WTC11 (cell line): ENCODE results near the gene HOMER2. TPM values are rescaled to one million over a fixed set of nuclear protein-coding genes. Genes with fewer than 3 reads are reported as not detected.

ENCODE experiments used
- ATAC-seq: fragments of 200-7000 bp; cut with Tn5 transposase; 2 replicates; pipeline ENCODE4 v1.10.0; 2021; ENCODE audit warnings: mild to moderate bottlenecking, moderate library complexity
- CTCF ChIA-PET: fragments of 300-600 bp; sonication (Branson Sonifier 250); formaldehyde crosslinking; loops from one replicate; lab custom pipeline; 2021; ENCODE audit warnings: antibody characterized with exemption; lab: Charles Lee
- POLR2A ChIA-PET: fragments of 350-600 bp; sonication (Branson Sonifier 250); formaldehyde crosslinking; loops from one replicate; lab custom pipeline; 2021; ENCODE audit warnings: antibody characterized with exemption; lab: Charles Lee
- DNase-seq: peaks from one replicate; pipeline ENCODE4 v3.0.0; 2021; ENCODE audit warnings: low spot score
- H3K27ac Mint-ChIP-seq: 2 replicates; pipeline ENCODE4 v1.8.0; 2021; ENCODE audit warnings: mixed read lengths
- H3K27me3 Mint-ChIP-seq: 2 replicates; pipeline ENCODE4 v1.8.0; 2021; ENCODE audit warnings: low read depth, mild to moderate bottlenecking, moderate library complexity, mixed read lengths
- H3K36me3 Mint-ChIP-seq: 2 replicates; pipeline ENCODE4 v1.8.0; 2021; ENCODE audit warnings: mixed read lengths
- H3K4me1 Mint-ChIP-seq: 2 replicates; pipeline ENCODE4 v1.8.0; 2022; ENCODE audit warnings: mixed read lengths
- H3K4me3 Mint-ChIP-seq: 2 replicates; pipeline ENCODE4 v1.8.0; 2021; ENCODE audit warnings: mild to moderate bottlenecking, moderate library complexity, mixed read lengths
- H3K9me3 Mint-ChIP-seq: 2 replicates; pipeline ENCODE4 v1.8.0; 2021; ENCODE audit warnings: mixed read lengths
- ATF3 ChIP-seq: sonication (generic); formaldehyde crosslinking; conservative IDR thresholded peaks from 2 replicates; pipeline ENCODE4 v1.8.1; 2022; ENCODE audit warnings: mild to moderate bottlenecking, missing genetic modification reagents
- EMX1 ChIP-seq: fragments of 250-450 bp; sonication (Bioruptor Pico); IDR thresholded peaks from 2 replicates; pipeline ENCODE4 v1.8.0; 2021; ENCODE audit warnings: mild to moderate bottlenecking
- FOXJ3 ChIP-seq: sonication (generic); formaldehyde crosslinking; IDR thresholded peaks from 2 replicates; pipeline ENCODE4 v1.9.0; 2021; ENCODE audit warnings: missing genetic modification reagents, mild to moderate bottlenecking, borderline replicate concordance
- FOXP1 ChIP-seq: sonication (generic); formaldehyde crosslinking; IDR thresholded peaks from 2 replicates; pipeline ENCODE4 v1.8.0; 2022; ENCODE audit warnings: missing genetic modification reagents, mild to moderate bottlenecking, moderate library complexity, borderline replicate concordance
- GABPB1 ChIP-seq: sonication (generic); formaldehyde crosslinking; IDR thresholded peaks from 2 replicates; pipeline ENCODE4 v1.8.1; 2023; ENCODE audit warnings: mild to moderate bottlenecking, missing genetic modification reagents
- HMGA2 ChIP-seq: fragments of 250-450 bp; sonication (Bioruptor Pico); IDR thresholded peaks from 2 replicates; pipeline ENCODE4 v1.4.0; 2021; ENCODE audit warnings: mild to moderate bottlenecking, moderate library complexity
- NFE2L1 ChIP-seq: sonication (generic); formaldehyde crosslinking; IDR thresholded peaks from 2 replicates; pipeline ENCODE4 v1.8.1; 2023; ENCODE audit warnings: missing genetic modification reagents
- NR1H2 ChIP-seq: sonication (generic); formaldehyde crosslinking; IDR thresholded peaks from 2 replicates; pipeline ENCODE4 v1.9.0; 2021; ENCODE audit warnings: mild to moderate bottlenecking, moderate library complexity, missing genetic modification reagents
- RORB ChIP-seq: fragments of 250-450 bp; sonication (Bioruptor Pico); IDR thresholded peaks from 2 replicates; pipeline ENCODE4 v1.9.0; 2021; ENCODE audit warnings: mild to moderate bottlenecking
- SMAD4 ChIP-seq: sonication (generic); formaldehyde crosslinking; IDR thresholded peaks from 2 replicates; pipeline ENCODE4 v1.8.0; 2022; ENCODE audit warnings: mild to moderate bottlenecking, missing genetic modification reagents
- SOX15 ChIP-seq: fragments of 250-450 bp; sonication (Bioruptor Pico); IDR thresholded peaks from 2 replicates; pipeline ENCODE4 v1.9.0; 2021; ENCODE audit warnings: mild to moderate bottlenecking
- TEAD4 ChIP-seq: sonication (generic); formaldehyde crosslinking; IDR thresholded peaks from 2 replicates; pipeline ENCODE4 v1.8.0; 2022; ENCODE audit warnings: mild to moderate bottlenecking, missing genetic modification reagents
- TP53 ChIP-seq: sonication (generic); formaldehyde crosslinking; IDR thresholded peaks from 2 replicates; pipeline ENCODE4 v1.8.1; 2023; ENCODE audit warnings: mild to moderate bottlenecking, missing genetic modification reagents
- USF2 ChIP-seq: sonication (generic); formaldehyde crosslinking; IDR thresholded peaks from 2 replicates; pipeline ENCODE4 v1.8.1; 2023; ENCODE audit warnings: mild to moderate bottlenecking, missing genetic modification reagents, moderate library complexity
- ZNF121 ChIP-seq: sonication (generic); formaldehyde crosslinking; IDR thresholded peaks from 2 replicates; pipeline ENCODE4 v1.8.0; 2023; ENCODE audit warnings: missing genetic modification reagents
- ZNF425 ChIP-seq: fragments of 250-450 bp; sonication (Bioruptor Pico); conservative IDR thresholded peaks from 2 replicates; pipeline ENCODE4 v1.9.0; 2021; ENCODE audit warnings: mild to moderate bottlenecking
- total RNA-seq: library from RNA; stranded (reverse); gene quantifications from 3 replicates; pipeline ENCODE4 v1.2.3, GENCODE V29; 2021
- TF ChIP-seq, protein P1 (sequence below): sonication (generic); formaldehyde crosslinking; IDR thresholded peaks from 2 replicates; pipeline ENCODE4 v1.8.1; 2022; ENCODE audit warnings: missing genetic modification reagents, borderline replicate concordance
- TF ChIP-seq, protein P2 (sequence below): sonication (generic); formaldehyde crosslinking; IDR thresholded peaks from 2 replicates; pipeline ENCODE4 v1.8.1; 2022; ENCODE audit warnings: low read depth, missing genetic modification reagents, borderline replicate concordance
- TF ChIP-seq, protein P3 (sequence below): fragments of 250-450 bp; sonication (Bioruptor Pico); IDR thresholded peaks from 2 replicates; pipeline ENCODE4 v1.9.0; 2021; ENCODE audit warnings: moderate library complexity, mild to moderate bottlenecking, inconsistent platforms, borderline replicate concordance
- TF ChIP-seq, protein P4 (sequence below): sonication (generic); formaldehyde crosslinking; IDR thresholded peaks from 2 replicates; pipeline ENCODE4 v1.8.1; 2023; ENCODE audit warnings: mild to moderate bottlenecking, moderate library complexity, missing genetic modification reagents
- TF ChIP-seq, protein P5 (sequence below): fragments of 250-450 bp; sonication (Bioruptor Pico); IDR thresholded peaks from 2 replicates; pipeline ENCODE4 v1.9.0; 2021; ENCODE audit warnings: mild to moderate bottlenecking, borderline replicate concordance

HOMER2 gene
- total RNA-seq, 1 experiment from 2014 or later = 17.4 TPM

- TF ChIP-seq, protein P1, sequence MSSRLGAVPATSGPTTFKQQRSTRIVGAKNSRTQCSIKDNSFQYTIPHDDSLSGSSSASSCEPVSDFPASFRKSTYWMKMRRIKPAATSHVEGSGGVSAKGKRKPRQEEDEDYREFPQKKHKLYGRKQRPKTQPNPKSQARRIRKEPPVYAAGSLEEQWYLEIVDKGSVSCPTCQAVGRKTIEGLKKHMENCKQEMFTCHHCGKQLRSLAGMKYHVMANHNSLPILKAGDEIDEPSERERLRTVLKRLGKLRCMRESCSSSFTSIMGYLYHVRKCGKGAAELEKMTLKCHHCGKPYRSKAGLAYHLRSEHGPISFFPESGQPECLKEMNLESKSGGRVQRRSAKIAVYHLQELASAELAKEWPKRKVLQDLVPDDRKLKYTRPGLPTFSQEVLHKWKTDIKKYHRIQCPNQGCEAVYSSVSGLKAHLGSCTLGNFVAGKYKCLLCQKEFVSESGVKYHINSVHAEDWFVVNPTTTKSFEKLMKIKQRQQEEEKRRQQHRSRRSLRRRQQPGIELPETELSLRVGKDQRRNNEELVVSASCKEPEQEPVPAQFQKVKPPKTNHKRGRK = no peak
Measured at GRCh38 chr15:82911458-82911857, 41.1 kb downstream of the HOMER2 start (continued).

- Mint-ChIP-seq H3K4me3 (no peak overlapping the region), H3K27me3 (no peaks in the 10 kb centered on the region; the same call in 1 of the 2 replicates), H3K4me1 (no peaks in the 10 kb centered on the region), H3K27ac (no peak overlapping the region), H3K36me3 (peaks cover 9% of the 10 kb centered on the region), H3K9me3 (peaks cover 19% of the 10 kb centered on the region)
- TF ChIP-seq ATF3 (CRISPR knock-in tag) (no peak), SMAD4 (CRISPR knock-in tag) (no peak), HMGA2 (no peak), RORB (no peak), NFE2L1 (CRISPR knock-in tag) (no peak), TEAD4 (CRISPR knock-in tag) (no peak), ZNF121 (CRISPR knock-in tag) (no peak), TP53 (CRISPR knock-in tag) (no peak), USF2 (no peak), FOXJ3 (no peak), NR1H2 (no peak), GABPB1 (CRISPR knock-in tag) (no peak)
- TF ChIP-seq, protein P2, sequence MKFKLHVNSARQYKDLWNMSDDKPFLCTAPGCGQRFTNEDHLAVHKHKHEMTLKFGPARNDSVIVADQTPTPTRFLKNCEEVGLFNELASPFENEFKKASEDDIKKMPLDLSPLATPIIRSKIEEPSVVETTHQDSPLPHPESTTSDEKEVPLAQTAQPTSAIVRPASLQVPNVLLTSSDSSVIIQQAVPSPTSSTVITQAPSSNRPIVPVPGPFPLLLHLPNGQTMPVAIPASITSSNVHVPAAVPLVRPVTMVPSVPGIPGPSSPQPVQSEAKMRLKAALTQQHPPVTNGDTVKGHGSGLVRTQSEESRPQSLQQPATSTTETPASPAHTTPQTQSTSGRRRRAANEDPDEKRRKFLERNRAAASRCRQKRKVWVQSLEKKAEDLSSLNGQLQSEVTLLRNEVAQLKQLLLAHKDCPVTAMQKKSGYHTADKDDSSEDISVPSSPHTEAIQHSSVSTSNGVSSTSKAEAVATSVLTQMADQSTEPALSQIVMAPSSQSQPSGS (CRISPR knock-in tag) = no peak
- TF ChIP-seq, protein P3, sequence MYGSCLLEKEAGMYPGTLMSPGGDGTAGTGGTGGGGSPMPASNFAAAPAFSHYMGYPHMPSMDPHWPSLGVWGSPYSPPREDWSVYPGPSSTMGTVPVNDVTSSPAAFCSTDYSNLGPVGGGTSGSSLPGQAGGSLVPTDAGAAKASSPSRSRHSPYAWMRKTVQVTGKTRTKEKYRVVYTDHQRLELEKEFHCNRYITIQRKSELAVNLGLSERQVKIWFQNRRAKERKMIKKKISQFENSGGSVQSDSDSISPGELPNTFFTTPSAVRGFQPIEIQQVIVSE = no peak
- ChIA-PET CTCF (no interaction called here), POLR2A (no interaction called here)
- ATAC-seq (no peak), DNase-seq (no peak)
Measured at GRCh38 chr15:82910721-82911120, 41.8 kb downstream of the HOMER2 start.

GRCh38 chr15:82909080-82909815, 43.3 kb downstream of the HOMER2 start:
- DNase-seq = no peak
- POLR2A ChIA-PET = no interaction called here
- no peak overlapping the region for H3K27ac Mint-ChIP-seq
- CTCF ChIA-PET = no interaction called here
- H3K9me3 Mint-ChIP-seq = peaks cover 19% of the 10 kb centered on the region
- no peak for ATAC-seq
- no peaks in the 10 kb centered on the region; the same call in 1 of the 2 replicates for H3K27me3 Mint-ChIP-seq
- peaks cover 5% of the 10 kb centered on the region; the same call in 1 of the 2 replicates for H3K4me1 Mint-ChIP-seq
- H3K36me3 Mint-ChIP-seq = peaks cover 9% of the 10 kb centered on the region
- no peak overlapping the region for H3K4me3 Mint-ChIP-seq
- TF ChIP-seq ZNF425 (CRISPR knock-in tag) = no peak
- TF ChIP-seq, protein P4, sequence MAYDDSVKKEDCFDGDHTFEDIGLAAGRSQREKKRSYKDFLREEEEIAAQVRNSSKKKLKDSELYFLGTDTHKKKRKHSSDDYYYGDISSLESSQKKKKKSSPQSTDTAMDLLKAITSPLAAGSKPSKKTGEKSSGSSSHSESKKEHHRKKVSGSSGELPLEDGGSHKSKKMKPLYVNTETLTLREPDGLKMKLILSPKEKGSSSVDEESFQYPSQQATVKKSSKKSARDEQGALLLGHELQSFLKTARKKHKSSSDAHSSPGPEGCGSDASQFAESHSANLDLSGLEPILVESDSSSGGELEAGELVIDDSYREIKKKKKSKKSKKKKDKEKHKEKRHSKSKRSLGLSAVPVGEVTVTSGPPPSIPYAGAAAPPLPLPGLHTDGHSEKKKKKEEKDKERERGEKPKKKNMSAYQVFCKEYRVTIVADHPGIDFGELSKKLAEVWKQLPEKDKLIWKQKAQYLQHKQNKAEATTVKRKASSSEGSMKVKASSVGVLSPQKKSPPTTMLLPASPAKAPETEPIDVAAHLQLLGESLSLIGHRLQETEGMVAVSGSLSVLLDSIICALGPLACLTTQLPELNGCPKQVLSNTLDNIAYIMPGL (CRISPR knock-in tag) = no peak
- no peak for TF ChIP-seq SOX15
- no peak for TF ChIP-seq EMX1 (CRISPR knock-in tag)
- TF ChIP-seq FOXP1 = no peak
- TF ChIP-seq, protein P5, sequence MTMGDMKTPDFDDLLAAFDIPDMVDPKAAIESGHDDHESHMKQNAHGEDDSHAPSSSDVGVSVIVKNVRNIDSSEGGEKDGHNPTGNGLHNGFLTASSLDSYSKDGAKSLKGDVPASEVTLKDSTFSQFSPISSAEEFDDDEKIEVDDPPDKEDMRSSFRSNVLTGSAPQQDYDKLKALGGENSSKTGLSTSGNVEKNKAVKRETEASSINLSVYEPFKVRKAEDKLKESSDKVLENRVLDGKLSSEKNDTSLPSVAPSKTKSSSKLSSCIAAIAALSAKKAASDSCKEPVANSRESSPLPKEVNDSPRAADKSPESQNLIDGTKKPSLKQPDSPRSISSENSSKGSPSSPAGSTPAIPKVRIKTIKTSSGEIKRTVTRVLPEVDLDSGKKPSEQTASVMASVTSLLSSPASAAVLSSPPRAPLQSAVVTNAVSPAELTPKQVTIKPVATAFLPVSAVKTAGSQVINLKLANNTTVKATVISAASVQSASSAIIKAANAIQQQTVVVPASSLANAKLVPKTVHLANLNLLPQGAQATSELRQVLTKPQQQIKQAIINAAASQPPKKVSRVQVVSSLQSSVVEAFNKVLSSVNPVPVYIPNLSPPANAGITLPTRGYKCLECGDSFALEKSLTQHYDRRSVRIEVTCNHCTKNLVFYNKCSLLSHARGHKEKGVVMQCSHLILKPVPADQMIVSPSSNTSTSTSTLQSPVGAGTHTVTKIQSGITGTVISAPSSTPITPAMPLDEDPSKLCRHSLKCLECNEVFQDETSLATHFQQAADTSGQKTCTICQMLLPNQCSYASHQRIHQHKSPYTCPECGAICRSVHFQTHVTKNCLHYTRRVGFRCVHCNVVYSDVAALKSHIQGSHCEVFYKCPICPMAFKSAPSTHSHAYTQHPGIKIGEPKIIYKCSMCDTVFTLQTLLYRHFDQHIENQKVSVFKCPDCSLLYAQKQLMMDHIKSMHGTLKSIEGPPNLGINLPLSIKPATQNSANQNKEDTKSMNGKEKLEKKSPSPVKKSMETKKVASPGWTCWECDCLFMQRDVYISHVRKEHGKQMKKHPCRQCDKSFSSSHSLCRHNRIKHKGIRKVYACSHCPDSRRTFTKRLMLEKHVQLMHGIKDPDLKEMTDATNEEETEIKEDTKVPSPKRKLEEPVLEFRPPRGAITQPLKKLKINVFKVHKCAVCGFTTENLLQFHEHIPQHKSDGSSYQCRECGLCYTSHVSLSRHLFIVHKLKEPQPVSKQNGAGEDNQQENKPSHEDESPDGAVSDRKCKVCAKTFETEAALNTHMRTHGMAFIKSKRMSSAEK (CRISPR knock-in tag) = no peak
